Measurements from ENCODE around the gene ECE2.

The ECE2 gene

DNA sequence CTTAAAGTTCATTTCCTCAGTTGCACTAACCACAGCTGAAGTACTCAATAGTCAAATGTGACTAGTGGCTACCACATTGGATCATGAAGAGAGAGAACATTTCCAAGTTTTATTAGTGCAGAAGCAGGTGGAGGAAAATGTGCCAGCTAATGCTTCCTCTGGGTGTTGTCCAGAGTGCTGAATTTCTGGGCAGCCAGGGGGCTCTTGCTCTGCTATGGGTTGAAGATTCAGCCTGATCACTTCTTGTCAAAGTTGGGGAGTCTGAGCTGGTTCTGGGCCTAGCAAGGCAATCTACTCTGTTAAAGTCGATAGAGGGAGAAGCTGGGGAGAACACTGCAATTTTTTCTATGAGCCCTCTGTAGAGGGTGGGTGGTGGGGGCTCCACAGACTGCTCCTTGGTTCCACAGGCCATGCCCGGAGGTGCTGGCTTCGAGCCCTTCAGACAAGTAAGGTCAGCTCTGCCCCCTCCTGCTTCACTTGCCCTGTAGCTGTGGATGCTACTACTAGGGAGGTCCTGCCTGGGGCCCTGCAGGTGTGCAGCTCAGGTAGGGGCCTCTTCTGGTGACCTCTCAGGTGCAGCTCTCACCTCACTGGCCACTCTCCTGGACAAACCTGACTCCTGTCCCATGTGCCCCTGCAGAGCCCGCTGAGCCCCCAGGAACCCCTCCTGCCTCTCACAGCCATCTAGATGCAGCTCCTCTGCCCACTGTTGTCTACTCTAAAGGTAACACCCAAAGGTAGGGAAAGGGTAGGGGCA is 35.3 kb upstream of the ECE2 start:
- no peak for DNase-seq (ENCODE audit: low spot score)

DNA sequence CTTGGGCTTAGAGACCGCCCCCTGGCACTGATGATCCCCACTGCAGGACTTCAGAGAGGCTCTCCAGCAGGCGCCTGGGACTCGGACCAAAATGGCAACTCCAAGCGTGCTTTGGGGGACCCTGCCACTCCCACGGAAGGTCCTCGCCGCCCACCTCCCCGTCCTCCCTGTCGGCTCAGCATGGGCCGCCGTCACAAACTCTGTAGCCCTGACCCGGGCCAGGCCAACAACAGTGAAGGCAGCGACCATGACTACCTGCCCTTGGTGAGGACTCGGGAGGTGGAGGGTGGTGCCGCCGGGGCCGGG is 34.7 kb upstream of the ECE2 start:
- no peak for DNase-seq (ENCODE audit: low spot score)

DNA sequence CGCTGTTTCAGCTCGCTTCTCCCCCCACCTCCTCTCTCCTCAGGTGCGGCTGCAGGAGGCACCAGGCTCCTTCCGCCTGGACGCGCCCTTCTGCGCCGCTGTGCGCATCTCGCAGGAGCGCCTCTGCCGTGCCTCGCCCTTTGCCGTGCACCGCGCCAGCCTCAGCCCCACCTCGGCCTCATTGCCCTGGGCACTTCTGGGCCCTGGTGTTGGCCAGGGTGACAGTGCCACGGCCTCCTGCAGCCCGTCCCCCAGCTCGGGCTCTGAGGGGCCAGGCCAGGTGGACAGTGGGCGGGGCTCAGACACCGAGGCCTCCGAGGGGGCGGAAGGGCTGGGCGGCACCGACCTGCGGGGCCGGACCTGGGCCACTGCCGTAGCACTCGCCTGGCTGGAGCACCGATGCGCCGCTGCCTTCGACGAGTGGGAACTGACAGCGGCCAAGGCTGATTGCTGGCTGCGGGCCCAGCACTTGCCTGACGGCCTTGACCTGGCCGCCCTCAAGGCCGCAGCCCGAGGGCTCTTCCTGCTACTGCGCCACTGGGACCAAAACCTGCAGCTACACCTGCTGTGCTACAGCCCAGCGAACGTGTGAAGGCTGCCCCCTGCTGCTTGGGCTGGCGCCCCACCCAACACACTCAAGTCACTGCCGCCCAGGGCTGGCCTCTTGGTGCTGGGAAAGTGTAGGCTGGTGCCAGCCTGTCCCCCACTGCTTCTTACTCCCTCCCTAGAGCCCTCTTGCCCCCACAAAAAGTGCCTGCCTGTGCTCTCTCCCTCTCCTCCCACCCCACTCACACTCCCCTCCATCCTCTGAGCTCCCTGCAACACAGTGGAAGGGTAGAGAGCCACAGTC is 34.1 kb upstream of the ECE2 start:
- no peak for DNase-seq (ENCODE audit: low spot score)

DNA sequence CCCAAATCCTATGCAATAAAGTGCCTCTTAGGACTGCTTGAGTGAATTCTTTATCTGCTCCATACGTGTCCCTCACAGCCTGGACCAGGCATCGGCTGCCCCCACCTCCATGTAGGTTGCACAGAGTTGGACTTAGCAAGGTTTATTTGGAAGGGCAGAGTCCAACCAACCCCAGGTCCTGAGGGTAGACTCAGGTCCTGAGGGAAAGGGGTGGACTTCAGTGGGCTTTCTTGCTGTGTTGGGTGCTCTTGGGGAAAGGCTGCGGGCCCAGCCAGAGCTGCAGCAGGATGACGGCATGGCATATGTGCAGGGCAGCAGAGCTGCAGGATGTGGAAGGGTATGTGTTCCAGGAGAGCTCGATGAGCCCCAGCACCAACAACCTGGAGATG is 33.5 kb upstream of the ECE2 start:
- DNase-seq (ENCODE audit: low spot score) = no peak

DNA sequence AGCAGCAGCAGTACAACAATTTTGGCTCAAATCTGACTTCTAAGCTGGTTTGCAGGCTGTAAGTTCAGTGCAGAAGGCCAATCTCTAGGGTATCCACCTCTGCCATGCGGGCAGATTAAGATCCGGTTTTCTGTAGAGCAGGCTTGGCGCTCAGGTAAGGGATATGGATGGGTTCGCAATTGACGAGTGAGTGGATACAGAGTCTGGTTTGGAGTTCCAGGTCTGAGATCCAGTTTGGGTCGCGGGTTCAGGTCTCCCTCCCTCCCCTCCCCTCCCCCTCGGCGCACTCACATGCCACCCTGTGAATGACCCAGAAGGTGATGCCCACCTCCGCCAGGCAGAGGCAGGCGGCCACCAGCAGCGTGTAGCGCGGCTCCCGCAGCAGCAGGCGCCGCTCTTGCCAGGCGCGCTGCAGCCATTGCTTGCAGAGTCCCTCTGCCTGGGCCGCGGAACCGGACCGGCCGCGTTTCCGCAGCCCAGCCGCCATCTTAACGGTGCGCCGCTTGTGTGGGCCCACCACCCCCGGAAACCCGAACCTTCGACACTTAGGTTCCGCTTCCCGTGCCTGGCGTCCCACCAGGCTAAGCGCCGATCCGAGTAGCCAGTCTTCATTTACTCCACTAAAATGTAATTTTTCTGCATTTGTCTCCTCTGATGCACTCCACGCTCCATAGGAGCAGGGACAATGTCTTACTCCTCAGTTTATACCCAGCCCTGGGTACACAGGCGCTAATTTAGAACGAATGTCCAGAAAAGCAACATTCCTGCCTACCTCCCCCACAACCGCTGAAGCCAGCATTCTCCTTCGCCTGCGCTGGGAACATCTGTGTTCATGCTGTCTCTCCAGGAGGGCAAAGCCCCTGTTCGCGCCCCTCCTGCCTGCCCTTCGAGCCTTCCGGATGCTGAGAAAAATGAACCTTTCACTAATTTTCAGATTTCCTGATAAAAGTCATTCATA is 27.1 kb upstream of the ECE2 start, which contains the start of gene ALG3:
Gene ALG3, minus strand, starts transcription at position 509 of the 958 bp plus-strand sequence. Its CDS starts 22 bp downstream, at position 487.
- DNase-seq (ENCODE audit: low spot score) = peak; percentile 82

DNA sequence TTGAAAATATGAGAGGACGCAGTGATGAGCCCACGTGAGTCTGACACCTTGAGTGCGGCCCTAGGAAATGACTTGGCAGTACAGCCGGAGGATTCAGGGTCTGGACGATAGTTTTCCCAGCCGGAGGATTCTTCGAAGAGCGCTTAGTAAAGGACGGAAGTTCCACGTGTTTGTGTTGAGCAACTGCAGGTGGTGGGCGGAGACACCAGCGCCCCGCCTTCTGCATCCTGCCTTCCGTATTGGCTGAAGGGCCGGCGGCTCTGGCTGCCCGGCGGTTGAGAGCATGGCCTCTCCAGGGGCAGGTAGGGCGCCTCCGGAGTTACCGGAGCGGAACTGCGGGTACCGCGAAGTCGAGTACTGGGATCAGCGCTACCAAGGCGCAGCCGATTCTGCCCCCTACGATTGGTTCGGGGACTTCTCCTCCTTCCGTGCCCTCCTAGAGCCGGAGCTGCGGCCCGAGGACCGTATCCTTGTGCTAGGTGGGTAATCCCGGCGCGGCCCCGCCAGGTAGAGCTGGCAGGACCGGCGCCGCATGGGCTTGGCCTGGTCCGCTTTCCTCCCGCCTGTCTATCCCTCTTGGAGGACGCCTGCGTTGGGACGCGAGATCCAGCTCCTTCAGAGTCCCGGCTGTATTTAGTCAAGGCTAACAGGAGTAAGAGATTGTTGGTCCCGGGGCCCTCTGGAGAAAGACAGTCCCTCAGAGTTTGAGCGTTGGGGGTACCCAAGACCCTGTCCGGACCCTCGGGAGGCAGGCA is 26.2 kb upstream of the ECE2 start, which contains the start of gene EEF1AKMT4:
Gene EEF1AKMT4, plus strand, starts transcription at position 261 of the 755 bp plus-strand sequence. Its CDS starts 23 bp downstream, at position 284.
- peak; percentile 97 for DNase-seq (ENCODE audit: low spot score)

DNA sequence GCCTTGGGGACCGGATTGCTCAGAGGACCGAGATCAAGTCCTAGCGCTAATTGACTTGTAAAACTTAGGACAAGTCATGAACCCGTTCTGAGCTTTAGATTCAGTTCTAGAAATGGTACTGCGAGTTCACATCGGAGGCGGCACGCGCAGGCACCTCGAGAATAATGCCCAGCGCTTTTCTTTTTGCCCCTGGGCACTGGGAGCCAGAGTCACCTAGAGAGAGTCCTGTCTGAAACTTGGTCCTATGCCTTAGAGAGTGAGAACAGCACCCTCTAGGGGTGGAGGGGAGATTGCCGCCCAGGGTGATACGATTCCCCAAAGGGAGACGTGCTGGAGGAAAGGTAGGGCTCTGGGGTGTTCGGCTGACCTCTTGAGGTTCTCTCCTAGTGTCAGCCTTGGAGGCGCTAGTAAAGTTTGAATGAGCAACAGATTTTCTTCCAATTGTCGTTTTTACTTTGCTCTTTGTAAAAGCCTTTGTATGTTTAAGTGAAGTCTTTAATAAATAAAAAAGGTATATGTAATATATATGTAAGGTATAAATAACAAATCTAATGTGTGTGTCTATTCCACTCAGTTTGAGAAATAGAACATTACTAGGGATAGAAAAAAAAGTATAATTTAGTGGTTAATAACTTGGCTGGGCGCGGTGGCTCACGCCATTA is 25.5 kb upstream of the ECE2 start:
- peak; percentile 88 for DNase-seq (ENCODE audit: low spot score)

DNA sequence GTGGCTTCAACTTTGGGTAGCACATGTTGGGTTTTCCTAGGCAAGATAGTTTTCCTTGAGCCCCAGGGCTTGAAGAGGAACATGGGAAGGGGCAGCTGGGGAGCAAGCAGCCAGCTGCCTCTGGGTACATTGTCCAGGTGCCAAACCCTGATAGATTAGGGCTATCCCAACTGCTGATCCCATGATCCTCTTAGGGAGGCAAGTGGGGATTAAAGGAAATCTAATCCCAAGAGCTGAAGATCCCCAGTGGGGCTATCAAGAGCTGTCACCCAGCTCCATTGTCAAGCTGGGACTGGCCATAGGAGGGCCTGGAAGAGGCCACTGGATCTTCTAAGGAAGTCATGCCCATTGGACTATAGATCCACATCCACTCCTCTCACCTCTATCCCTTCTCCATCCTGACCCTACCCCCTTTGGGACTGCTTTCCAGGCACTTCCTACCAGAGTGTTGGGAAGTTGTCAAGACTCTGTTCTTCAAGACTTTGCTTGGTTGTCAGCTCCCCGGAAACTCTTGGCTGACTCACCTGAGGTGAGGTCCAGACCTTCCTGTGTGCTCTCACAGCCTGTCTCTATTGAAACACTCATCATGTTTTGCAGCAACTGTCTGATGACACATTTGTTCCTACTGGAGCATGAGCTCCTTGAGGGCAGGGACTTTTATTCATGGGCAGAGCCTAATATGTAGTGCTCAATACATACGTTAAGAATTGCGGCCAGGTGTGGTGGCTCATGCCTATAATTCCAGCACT is 20.4 kb upstream of the ECE2 start:
- no peak for DNase-seq (ENCODE audit: low spot score)

DNA sequence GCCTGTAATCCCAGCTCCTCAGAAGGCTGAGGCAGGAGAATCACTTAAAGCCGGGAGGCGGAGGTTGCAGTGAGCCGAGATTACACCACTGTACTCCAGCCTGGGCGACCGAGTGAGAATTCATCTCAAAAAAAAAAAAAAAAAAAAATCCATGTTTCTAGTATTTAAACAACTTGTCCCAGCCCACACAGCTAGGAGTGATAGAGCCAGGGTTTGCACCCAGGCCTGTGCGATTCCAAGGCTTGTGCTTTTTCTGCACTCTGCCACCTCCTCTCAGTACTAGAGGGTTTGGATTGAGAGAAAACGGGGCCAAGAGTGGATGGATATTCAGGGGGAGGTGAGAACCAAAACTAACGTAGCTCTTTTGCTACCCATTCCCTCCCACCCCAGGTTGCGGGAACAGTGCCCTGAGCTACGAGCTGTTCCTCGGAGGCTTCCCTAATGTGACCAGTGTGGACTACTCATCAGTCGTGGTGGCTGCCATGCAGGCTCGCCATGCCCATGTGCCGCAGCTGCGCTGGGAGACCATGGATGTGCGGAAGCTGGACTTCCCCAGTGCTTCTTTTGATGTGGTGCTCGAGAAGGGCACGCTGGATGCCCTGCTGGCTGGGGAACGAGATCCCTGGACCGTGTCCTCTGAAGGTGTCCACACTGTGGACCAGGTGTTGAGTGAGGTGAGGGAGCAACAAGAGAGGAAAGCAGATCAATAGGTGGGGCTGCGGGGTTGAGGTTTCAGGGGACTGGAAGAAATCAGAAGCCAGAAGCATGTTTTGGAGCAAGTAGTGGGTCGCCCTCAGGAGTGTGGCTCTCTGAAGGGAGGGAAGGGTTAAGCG is 18.5 kb upstream of the ECE2 start:
- no peak for DNase-seq (ENCODE audit: low spot score)

DNA sequence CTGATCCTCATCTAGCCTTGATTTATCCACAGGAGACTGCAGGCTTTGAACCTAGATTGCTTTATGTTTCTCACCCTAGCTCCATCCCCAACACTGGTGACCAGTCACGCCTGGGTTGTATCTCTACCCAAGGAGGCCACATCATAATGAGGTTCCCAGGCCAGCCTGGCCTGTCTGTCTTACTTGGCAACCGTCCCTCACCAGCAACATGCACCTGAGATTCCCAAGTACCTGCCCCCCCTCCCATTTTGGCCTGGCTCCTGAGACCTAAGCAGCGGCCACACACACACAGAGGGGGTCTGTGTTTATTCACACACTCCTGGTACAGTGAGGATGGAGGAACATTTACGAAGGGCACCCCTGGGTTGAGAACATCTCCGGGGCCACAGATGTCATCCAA is 16.9 kb upstream of the ECE2 start:
- DNase-seq (ENCODE audit: low spot score) = no peak

DNA sequence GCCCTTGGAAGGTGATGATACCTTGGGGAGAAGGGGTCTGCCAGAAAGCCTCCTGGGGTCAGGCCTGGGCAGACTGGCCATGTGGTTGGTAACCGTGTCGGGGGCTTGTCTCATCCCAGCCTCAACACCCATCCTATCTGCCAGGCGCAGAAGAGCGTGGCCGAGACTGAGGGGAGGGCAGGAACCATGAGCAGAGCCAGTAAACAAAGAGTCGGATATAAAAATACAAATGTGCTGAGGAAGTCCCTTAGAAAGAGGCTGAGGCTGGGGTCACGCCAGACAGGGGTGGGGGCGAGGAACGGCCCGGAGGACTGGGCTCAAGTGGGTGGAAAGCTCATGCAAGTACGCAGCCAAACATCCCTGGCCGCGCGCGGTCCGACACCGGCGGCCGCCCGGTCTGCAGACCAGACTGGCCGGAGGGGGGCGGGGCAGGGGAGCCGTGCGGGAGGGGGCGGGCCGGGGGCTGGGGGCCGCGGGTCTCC is 16.4 kb upstream of the ECE2 start:
- DNase-seq (ENCODE audit: low spot score) = no peak

DNA sequence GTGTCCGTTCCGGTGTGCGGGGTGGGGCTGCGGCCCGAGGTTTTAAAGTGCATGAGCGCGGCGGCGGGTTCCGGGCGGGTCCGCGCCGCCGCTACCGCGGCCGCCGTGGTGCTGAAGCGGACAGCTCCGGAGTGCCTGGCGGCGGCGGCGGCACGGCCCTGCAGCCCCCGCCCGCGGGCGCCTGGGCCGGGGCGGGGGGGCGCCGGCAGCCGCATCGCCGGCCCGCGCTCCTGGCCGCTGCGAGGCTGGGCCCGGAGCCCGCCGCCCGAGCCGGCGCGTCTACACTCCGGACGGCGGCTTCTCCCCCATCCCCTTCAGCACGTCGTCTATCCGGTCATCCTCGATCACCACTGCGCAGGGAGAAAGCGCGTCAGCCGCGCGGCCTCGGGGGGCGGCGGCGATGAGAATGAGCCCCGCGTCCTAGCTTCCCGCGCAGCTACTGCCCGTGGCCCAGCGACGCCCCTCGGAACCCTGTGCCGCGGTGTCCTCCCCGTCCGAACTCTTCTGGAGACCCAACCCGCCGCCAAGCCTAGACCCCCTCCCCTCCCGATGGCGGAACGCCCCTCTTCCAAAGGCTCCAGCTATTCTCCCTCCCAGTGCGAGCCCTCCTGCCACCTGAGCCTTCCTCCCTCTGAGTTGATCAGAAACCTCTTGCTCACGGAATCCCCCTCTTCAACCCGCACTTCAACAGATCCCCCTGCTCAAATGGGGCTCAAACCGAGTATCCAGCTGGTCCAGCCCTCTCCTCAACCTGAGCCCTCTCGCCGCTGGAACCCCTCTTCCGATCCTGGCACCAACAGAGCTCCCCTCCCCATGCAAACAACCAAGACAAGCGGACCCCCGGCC is 15.7 kb upstream of the ECE2 start:
- no peak for DNase-seq (ENCODE audit: low spot score)

DNA sequence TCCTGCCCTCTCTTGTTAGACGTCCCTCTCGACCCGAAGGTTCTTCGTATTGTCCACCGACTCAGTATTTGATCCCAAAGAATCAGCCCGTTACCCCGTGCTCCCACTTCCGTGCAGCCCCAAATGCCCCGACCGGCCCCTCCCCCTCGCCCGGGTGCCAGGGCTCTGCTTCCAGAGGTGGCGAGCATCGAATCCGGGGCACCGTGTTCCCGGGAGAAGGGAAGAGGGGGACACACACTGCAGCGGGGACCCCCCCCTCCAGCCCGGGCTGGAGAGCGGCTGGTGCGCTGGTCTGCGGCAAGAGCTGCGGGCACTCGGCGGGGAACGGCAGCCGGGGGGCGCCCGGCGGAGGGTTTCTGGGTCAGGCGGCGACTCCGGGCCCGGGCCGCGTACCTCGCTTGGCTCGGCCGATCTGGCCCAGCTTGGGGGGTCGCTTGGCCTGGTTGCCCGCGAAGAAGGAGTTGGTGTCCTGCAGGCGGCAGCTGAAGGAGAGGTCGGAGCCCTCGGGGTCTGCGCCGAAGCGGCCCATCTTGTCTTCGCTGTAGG is 15.0 kb upstream of the ECE2 start:
- DNase-seq (ENCODE audit: low spot score) = no peak

DNA sequence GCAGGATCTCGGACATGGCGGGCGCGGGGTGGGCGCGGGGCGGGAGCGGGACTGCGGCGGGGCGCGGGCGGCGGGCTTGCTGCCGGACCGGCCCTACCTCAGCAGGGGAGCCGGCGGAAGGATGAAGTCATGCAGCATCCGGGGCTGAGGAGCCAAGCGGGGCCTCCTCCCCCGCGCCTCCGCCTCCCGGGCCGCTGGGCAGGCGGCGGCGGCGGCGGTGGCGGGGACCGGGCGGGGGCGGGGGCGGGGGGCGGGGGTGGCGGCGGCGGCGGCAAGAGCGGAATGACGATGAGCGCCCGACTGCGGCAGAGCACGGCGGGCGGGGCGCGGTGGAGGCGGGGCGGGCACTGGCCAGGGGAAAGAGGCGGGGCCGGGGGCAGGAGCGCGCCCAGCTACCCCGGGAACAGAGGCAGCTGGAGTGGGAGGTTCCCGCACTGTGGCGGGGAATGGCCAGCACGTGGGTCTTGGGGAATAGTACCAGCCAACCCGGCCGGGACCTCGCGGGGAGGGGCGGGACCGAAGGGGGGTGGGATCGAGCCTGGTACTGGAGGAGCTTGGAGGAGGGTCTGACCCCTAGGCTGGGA is 14.5 kb upstream of the ECE2 start, which contains the start of gene CAMK2N2:
Gene CAMK2N2, minus strand, starts transcription at position 284 of the 584 bp plus-strand sequence. Its CDS starts 268 bp downstream, at position 16.
- peak; percentile 30 for DNase-seq (ENCODE audit: low spot score)

DNA sequence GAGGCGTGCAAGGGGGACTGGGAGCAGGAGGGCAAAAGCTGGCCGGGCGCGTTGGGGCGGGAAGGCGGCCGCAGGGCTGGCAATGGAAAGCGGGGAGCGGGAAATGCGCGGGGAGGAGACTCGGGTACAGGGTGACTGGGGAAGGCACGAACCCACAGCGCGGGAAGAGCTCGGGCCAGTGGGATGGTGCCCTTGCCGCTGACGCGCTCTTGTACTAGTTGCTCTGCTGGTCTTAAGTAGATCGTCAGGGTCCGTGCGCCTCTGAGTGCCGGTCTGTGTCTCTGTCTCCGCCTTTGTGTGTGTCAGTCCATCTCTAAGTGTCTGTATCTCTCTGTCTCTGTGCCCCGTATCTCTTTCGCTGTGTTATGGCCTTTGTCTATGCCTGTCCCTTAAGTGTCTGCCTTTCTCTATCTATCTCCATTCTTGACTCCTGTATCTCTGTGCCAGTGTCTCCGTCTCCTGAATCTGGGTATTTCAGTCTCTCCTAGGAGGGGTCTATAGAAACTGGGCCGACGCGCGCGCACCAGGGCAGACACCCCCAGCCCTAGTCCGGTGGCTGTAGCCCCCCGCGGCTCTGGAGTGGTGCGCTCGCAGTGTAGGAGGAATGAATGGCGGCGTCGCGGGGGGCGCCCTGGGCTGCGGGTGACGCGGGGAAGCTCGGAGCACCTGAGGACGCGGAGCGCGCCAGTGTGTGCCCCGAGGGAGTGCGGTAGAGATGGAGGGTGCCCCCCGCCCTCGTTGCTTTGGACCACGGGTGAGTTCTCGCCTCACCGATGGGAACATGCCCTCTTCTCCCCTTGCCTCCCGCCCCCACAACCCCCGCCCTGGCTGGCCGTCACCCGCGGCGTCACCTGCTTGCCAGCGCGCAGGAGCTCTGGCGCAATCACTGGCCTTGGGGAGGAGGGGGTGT is 13.7 kb upstream of the ECE2 start:
- no peak for DNase-seq (ENCODE audit: low spot score)

DNA sequence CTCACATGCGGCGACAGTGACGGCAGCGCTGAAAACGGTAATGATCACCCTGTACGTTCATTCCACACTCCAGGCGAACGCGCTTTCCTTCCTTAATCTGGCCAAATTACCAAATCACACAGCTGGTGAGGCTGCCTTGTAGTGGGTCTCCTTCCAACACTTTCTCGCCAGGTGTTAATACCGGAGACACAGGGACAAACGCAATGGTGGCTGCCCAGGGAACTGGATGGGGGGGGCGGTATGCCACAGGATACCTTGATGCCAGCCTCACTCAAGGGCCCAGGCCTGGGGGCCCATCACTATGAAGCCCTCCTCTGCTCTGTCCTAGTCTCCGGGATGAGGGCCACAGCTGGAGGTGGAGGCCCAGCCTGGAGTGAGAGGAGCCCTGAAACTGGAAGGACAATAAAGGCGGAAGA is 13.1 kb upstream of the ECE2 start:
- no peak for DNase-seq (ENCODE audit: low spot score)

Data from CD4-positive, alpha-beta T cell treated with Interleukin-6 at 100 ng/mL for 8 hours (primary cell).